HS-27A (cell line): Measurements from ENCODE around the gene TUBGCP6.

ENCODE experiments used
- DNase-seq: peaks from one replicate; pipeline ENCODE4 v3.0.0-alpha.2; 2012; ENCODE audit warnings: low read depth, missing footprints

Gene TUBGCP6

GRCh38 chr22:50180727-50181521, 63.9 kb downstream of the TUBGCP6 start:
- no peak for DNase-seq

- no peak for DNase-seq
Measured at GRCh38 chr22:50179937-50180726, 64.7 kb downstream of the TUBGCP6 start.

GRCh38 chr22:50178871-50179869, 65.7 kb downstream of the TUBGCP6 start:
- no peak for DNase-seq

- no peak for DNase-seq
Measured at GRCh38 chr22:50178471-50178864, 66.4 kb downstream of the TUBGCP6 start.

- no peak for DNase-seq
Measured at GRCh38 chr22:50177537-50178470, 67.0 kb downstream of the TUBGCP6 start.

GRCh38 chr22:50176850-50177536, 67.8 kb downstream of the TUBGCP6 start:
- no peak for DNase-seq

- no peak for DNase-seq
Measured at GRCh38 chr22:50175921-50176849, 68.6 kb downstream of the TUBGCP6 start.

- no peak for DNase-seq
Measured at GRCh38 chr22:50175191-50175461, 69.7 kb downstream of the TUBGCP6 start.

GRCh38 chr22:50174382-50175190, 70.2 kb downstream of the TUBGCP6 start:
- DNase-seq: no peak

- DNase-seq: no peak
Measured at GRCh38 chr22:50173983-50174355, 70.9 kb downstream of the TUBGCP6 start.

GRCh38 chr22:50173311-50173982, 71.4 kb downstream of the TUBGCP6 start:
- no peak for DNase-seq

- no peak for DNase-seq
Measured at GRCh38 chr22:50171965-50172421, 72.8 kb downstream of the TUBGCP6 start.

GRCh38 chr22:50171319-50171964, 73.4 kb downstream of the TUBGCP6 start:
- DNase-seq: no peak

- no peak for DNase-seq
Measured at GRCh38 chr22:50170453-50171318, 74.1 kb downstream of the TUBGCP6 start, which contains the start of gene PANX2. Gene PANX2, plus strand, starts transcription at chr22:50170731. Its CDS starts 0 bp downstream, at chr22:50170731.

- no peak for DNase-seq
Measured at GRCh38 chr22:50169774-50170341, 75.0 kb downstream of the TUBGCP6 start.

- no peak for DNase-seq
Measured at GRCh38 chr22:50169181-50169759, 75.6 kb downstream of the TUBGCP6 start.
